OCI-LY7 (cell line): ENCODE measurements around the gene NXPH1. TPM values are rescaled to one million over a fixed set of nuclear protein-coding genes. Genes with fewer than 3 reads are reported as not detected.

Experiments used
- BruUV-seq: library from RNA; stranded (reverse); fragments of 400-500 nt; replicated peaks from 2 replicates; lab custom pipeline; 2021; lab: Mats Ljungman, UMichigan
- CTCF ChIA-PET: fragments of 300-600 bp; sonication (Branson Sonifier 250); formaldehyde crosslinking; loops from one replicate; lab custom pipeline; 2022; ENCODE audit warnings: antibody characterized with exemption; ENCODE audit not compliant: unreplicated experiment; lab: Charles Lee
- POLR2A ChIA-PET: fragments of 300-600 bp; sonication (Branson Sonifier 250); formaldehyde crosslinking; loops from one replicate; lab custom pipeline; 2022; ENCODE audit warnings: antibody characterized with exemption; lab: Charles Lee
- DNase-seq: peaks from one replicate; pipeline ENCODE4 v3.0.0-alpha.2; 2015; ENCODE audit warnings: low spot score
- H2AFZ ChIP-seq: fragments of 200-600 bp; sonication (generic), shearing (Covaris generic); 2 replicates; pipeline ENCODE4 v1.6.1; 2014; ENCODE audit warnings: mild to moderate bottlenecking, antibody characterized with exemption, low read length, moderate library complexity
- H3K27ac ChIP-seq: fragments of 200-600 bp; sonication (generic); 2 replicates; pipeline ENCODE4 v1.5.1; 2014; ENCODE audit warnings: mixed run types, low read depth, mild to moderate bottlenecking, moderate library complexity, low read length, inconsistent platforms; ENCODE audit not compliant: poor library complexity, severe bottlenecking
- H3K36me3 ChIP-seq: fragments of 200-600 bp; sonication (generic); 2 replicates; pipeline ENCODE4 v1.6.1; 2014; ENCODE audit warnings: mild to moderate bottlenecking, antibody characterized with exemption, low read length, moderate library complexity, mixed read lengths; ENCODE audit not compliant: insufficient read depth
- H3K4me1 ChIP-seq: fragments of 200-600 bp; sonication (generic); 2 replicates; pipeline ENCODE4 v1.5.1; 2014; ENCODE audit warnings: mild to moderate bottlenecking, low read length; ENCODE audit not compliant: insufficient read depth, poor library complexity, severe bottlenecking
- H3K4me2 ChIP-seq: fragments of 200-600 bp; sonication (generic); 2 replicates; pipeline ENCODE4 v1.6.1; 2014; ENCODE audit warnings: mild to moderate bottlenecking, low read length
- H3K4me3 ChIP-seq: fragments of 200-600 bp; sonication (generic); 2 replicates; pipeline ENCODE4 v1.5.1; 2014; ENCODE audit warnings: mild to moderate bottlenecking, low read depth, low read length; ENCODE audit not compliant: poor library complexity, severe bottlenecking
- H3K79me2 ChIP-seq: fragments of 200-600 bp; sonication (generic); 2 replicates; pipeline ENCODE4 v1.6.1; 2016; ENCODE audit warnings: low read depth, mild to moderate bottlenecking, low read length, moderate library complexity, mixed read lengths; ENCODE audit not compliant: insufficient read depth
- H3K9me2 ChIP-seq: fragments of 200-600 bp; sonication (generic); 2 replicates; pipeline ENCODE4 v1.6.1; 2016; ENCODE audit warnings: mild to moderate bottlenecking, low read length, mixed read lengths; ENCODE audit not compliant: insufficient read depth
- H3K9me3 ChIP-seq: fragments of 200-600 bp; sonication (generic); 2 replicates; pipeline ENCODE4 v1.6.1; 2014; ENCODE audit warnings: mild to moderate bottlenecking, mixed run types, low read length, mixed read lengths
- H4K20me1 ChIP-seq: fragments of 200-600 bp; sonication (generic); 2 replicates; pipeline ENCODE4 v1.6.1; 2014; ENCODE audit warnings: mild to moderate bottlenecking, antibody characterized with exemption, low read length, moderate library complexity, mixed read lengths; ENCODE audit not compliant: insufficient read depth
- CTCF ChIP-seq: fragments of 200-600 bp; sonication (generic); conservative IDR thresholded peaks from 2 replicates; pipeline ENCODE4 v1.5.1; 2014; ENCODE audit warnings: mild to moderate bottlenecking, antibody characterized with exemption, low read length, moderate library complexity, mixed read lengths
- EZH2phosphoT487 ChIP-seq: fragments of 200-600 bp; sonication (generic); IDR thresholded peaks from 2 replicates; pipeline ENCODE4 v1.6.1; 2018; ENCODE audit warnings: low read depth, borderline replicate concordance, mild to moderate bottlenecking, mixed run types, antibody characterized with exemption, low read length, moderate library complexity, mixed read lengths
- intact Hi-C: fragments of 100-400 bp; cut with micrococcal nuclease; formaldehyde crosslinking; loops from one replicate; pipeline ENCODE4 v1.10.0; 2022; ENCODE audit not compliant: unreplicated experiment
- total RNA-seq, 2 experiments: library from RNA; depleted of rRNA in 1 of 2; stranded (reverse); fragments of >200 nt in 1 of 2; shearing (Covaris generic) in 1 of 2; gene quantifications; 2 replicates each; pipeline ENCODE4 v1.2.3, GENCODE V29; 2014 to 2022

Gene NXPH1
- total RNA-seq, 2 experiments from 2014 or later = not detected

DNA sequence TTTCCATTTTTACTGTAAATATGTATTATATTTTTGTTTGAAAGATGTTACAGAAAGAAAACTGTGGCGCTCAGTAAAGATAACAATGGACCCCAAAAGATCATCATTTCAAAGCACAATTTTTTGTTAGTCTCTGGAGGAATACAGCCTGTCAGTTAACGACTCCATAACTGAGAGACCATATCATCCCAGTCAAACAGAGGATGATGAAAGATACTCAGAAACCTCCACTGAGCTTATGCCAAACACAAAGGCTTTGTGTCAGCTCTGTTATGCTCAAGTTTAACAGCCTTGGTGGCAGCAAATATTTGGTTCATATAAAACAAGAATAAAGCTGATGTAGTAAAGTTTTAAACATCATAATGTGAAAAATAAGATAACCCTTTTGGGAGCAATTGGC, 345.1 kb downstream of the NXPH1 start:
- DNase-seq = no peak
- Histone ChIP-seq H3K4me3 (no peak overlapping the region), H3K36me3 (no peaks in the 10 kb centered on the region), H3K4me2 (no peak overlapping the region), H3K27ac (no peak overlapping the region), H4K20me1 (no peaks in the 10 kb centered on the region), H3K9me2 (no peaks in the 10 kb centered on the region), H3K4me1 (no peaks in the 10 kb centered on the region), H2AFZ (no peak overlapping the region), H3K79me2 (no peaks in the 10 kb centered on the region), H3K9me3 (no peaks in the 10 kb centered on the region)
- no peak for TF ChIP-seq CTCF
- no peak for TF ChIP-seq EZH2phosphoT487
- intact Hi-C loops = no loop called here
- ChIA-PET POLR2A (interaction anchor here (0.6 kb wide), 2 partner anchors 13 to 254 kb away, joined by 3 read pairs; no protein-coding TSS in a partner anchor), CTCF (no interaction called here)
- no TSS peak for BruUV-seq

- intact Hi-C loops = no loop called here
- TF ChIP-seq CTCF (no peak), EZH2phosphoT487 (no peak)
- Histone ChIP-seq H3K4me2 (no peak overlapping the region), H3K36me3 (no peaks in the 10 kb centered on the region), H3K9me2 (no peaks in the 10 kb centered on the region), H3K4me1 (no peaks in the 10 kb centered on the region), H3K9me3 (no peaks in the 10 kb centered on the region), H3K27ac (no peak overlapping the region), H3K79me2 (no peaks in the 10 kb centered on the region), H2AFZ (no peak overlapping the region), H3K4me3 (no peak overlapping the region), H4K20me1 (no peaks in the 10 kb centered on the region)
- BruUV-seq = no TSS peak
- ChIA-PET CTCF (no interaction called here), POLR2A (no interaction called here)
- DNase-seq = no peak
Observed at GRCh38 chr7:8781166-8781565, 347.8 kb downstream of the NXPH1 start.

DNA sequence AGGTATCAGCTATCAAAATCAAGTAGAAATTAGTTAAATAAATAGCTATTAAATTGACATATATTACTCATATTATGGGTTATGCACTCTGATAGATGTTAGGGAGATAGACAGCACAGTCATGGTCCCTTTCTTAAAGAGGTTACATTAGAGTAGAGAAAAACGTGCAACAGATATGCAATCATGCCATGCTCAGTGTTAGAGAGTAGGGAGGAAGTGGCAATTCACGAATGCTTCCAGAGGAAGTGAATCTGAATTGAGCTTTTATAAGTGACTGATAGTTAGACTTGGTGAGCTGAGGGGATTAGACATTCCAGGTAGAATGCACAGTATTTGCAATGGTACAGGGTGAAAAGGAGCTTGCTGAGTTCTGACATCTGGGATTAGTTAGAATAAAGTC, 349.8 kb downstream of the NXPH1 start:
- Histone ChIP-seq H3K9me3 (no peaks in the 10 kb centered on the region), H3K36me3 (no peaks in the 10 kb centered on the region), H3K27ac (no peak overlapping the region), H3K4me3 (no peak overlapping the region), H3K4me2 (no peak overlapping the region), H4K20me1 (no peaks in the 10 kb centered on the region), H3K4me1 (no peaks in the 10 kb centered on the region), H3K9me2 (no peaks in the 10 kb centered on the region), H3K79me2 (no peaks in the 10 kb centered on the region), H2AFZ (no peak overlapping the region)
- no TSS peak for BruUV-seq
- no peak for DNase-seq
- TF ChIP-seq EZH2phosphoT487 = no peak
- TF ChIP-seq CTCF = no peak
- ChIA-PET POLR2A (interaction anchor here (0.7 to 1.2 kb wide), 4 partner anchors 9 to 25 kb away, joined by 3 to 5 read pairs (median 4); no protein-coding TSS in a partner anchor), CTCF (no interaction called here)
- intact Hi-C loops = no loop called here
